Kidney (tissue), 14 donors: ENCODE measurements around the gene LILRA2. TPM values are rescaled to one million over a fixed set of nuclear protein-coding genes. Genes with fewer than 3 reads are reported as not detected.
"Not testable (repeated sequence)": the region's sequence is repeated elsewhere in the genome, so short reads cannot be mapped to it uniquely, and the experiment has no call there.

Source experiments
- DNase-seq, 5 donors: peaks; one replicate each; pipeline ENCODE4 v3.0.0-alpha.2; 2013 to 2020
- FAIRE-seq: peaks from 2 replicates; lab custom pipeline; 2012; peaks lifted over from hg19 to GRCh38; lab: Jason Lieb, UNC
- H3K27ac ChIP-seq, 2 donors: one replicate each; pipeline ENCODE4 v1.7.0; 2013; ENCODE audit warnings: low read depth in 2 of 2, low read length in 2 of 2, inconsistent platforms in 1 of 2
- H3K27me3 ChIP-seq: one replicate; pipeline ENCODE4 v1.7.1; 2013; ENCODE audit warnings: low read length, inconsistent platforms; ENCODE audit not compliant: control insufficient read depth, insufficient read depth
- H3K36me3 ChIP-seq, 3 donors: one replicate each; pipeline versions ENCODE4 v1.7.0 to v1.7.1; 2013; ENCODE audit warnings: low read length in 3 of 3, control low read depth in 1 of 3, inconsistent platforms in 1 of 3; ENCODE audit not compliant: insufficient read depth in 3 of 3, control insufficient read depth in 2 of 3
- H3K4me1 ChIP-seq, 3 donors: one replicate each; pipeline versions ENCODE4 v1.7.0 to v1.7.1; 2013; ENCODE audit warnings: low read length in 3 of 3, inconsistent platforms in 1 of 3, low read depth in 1 of 3; ENCODE audit not compliant: control insufficient read depth in 2 of 3, insufficient read depth in 2 of 3
- H3K4me3 ChIP-seq, 3 donors: one replicate each; pipeline versions ENCODE4 v1.7.0 to v1.8.1; 2013; ENCODE audit warnings: low read length in 3 of 3, control low read depth in 1 of 3, inconsistent platforms in 1 of 3
- H3K9ac ChIP-seq, 3 donors: one replicate each; pipeline versions ENCODE4 v1.7.0 to v1.7.1; 2013; ENCODE audit warnings: low read length in 3 of 3, control low read depth in 1 of 3, inconsistent platforms in 1 of 3
- H3K9me3 ChIP-seq, 3 donors: one replicate each; pipeline versions ENCODE4 v1.7.0 to v1.7.1; 2013; ENCODE audit warnings: low read length in 3 of 3, control low read depth in 1 of 3, inconsistent platforms in 1 of 3; ENCODE audit not compliant: control insufficient read depth in 2 of 3, insufficient read depth in 1 of 3
- intact Hi-C: fragments of 100-400 bp; cut with DNase I; formaldehyde crosslinking; loops from one replicate; pipeline ENCODE4 v1.11.1; 2022
- polyA plus RNA-seq: library from polyadenylated mRNA; stranded (reverse); fragments of 350-450 nt; fragmentation: Illumina TruSeq; extraction: RNeasy Lipid Tissue Mini Kit (QIAGEN cat#74804); gene quantifications from one replicate; pipeline ENCODE4 v1.2.3, GENCODE V29; 2014; ENCODE audit warnings: low read depth, low replicate concordance; ENCODE audit not compliant: insufficient read depth
- total RNA-seq: library from RNA; stranded (reverse); fragmentation: NEBNext Ultra II Directional; extraction: Animal tissue kit (Norgen Biotek cat#: 25700); gene quantifications from one replicate; pipeline ENCODE4 v1.2.1, GENCODE V29; 2021
- TF ChIP-seq, protein P1 (sequence below): IDR thresholded peaks from 3 replicates; pipeline ENCODE4 v1.5.1; 2012; ENCODE audit warnings: mild to moderate bottlenecking, moderate library complexity, borderline replicate concordance; ENCODE audit not compliant: insufficient read depth; ENCODE audit errors: extremely low read depth
- donor health status: control.
- donor health status: control.
- donor health status: control.
- donor health status: control.
- donor health status: control.
- donor health status: DM: yes; HTN: yes; CAD: no.
- donor health status: Normal renal cell carcinoma (clear cell type).

Gene LILRA2
- total and polyA plus RNA-seq, 2 donors from 2014 or later = 2.1 to 4.2 TPM

DNA sequence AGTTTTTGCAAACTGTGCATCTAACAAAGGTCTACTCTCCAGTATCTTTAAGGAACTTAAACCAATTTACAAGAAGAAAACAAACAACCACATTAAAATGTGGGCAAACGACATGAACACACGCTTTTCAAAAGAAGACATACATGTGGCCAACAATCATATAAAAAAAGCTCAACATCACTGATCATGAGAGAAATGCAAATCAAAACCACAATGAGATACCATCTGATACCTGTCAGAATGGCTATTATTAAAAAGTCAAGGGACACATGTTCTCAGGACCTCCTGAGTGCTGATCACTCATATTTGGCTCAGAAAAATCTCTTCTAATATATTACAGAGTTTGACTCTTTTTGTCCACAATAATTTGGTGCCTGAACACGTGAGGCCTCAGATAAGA is 42.5 kb downstream of the LILRA2 start:
- no peak for DNase-seq
- no peaks in the 10 kb centered on the region for H3K4me1 ChIP-seq
- H3K27me3 ChIP-seq = no peaks in the 10 kb centered on the region
- H3K9ac ChIP-seq = no peak overlapping the region
- peaks cover 0 to 5% (median 4%) of the 10 kb centered on the region in 3 donors for H3K9me3 ChIP-seq
- no peak overlapping the region for H3K4me3 ChIP-seq
- intact Hi-C loops = no loop called here
- no peak for FAIRE-seq
- TF ChIP-seq, protein P1, sequence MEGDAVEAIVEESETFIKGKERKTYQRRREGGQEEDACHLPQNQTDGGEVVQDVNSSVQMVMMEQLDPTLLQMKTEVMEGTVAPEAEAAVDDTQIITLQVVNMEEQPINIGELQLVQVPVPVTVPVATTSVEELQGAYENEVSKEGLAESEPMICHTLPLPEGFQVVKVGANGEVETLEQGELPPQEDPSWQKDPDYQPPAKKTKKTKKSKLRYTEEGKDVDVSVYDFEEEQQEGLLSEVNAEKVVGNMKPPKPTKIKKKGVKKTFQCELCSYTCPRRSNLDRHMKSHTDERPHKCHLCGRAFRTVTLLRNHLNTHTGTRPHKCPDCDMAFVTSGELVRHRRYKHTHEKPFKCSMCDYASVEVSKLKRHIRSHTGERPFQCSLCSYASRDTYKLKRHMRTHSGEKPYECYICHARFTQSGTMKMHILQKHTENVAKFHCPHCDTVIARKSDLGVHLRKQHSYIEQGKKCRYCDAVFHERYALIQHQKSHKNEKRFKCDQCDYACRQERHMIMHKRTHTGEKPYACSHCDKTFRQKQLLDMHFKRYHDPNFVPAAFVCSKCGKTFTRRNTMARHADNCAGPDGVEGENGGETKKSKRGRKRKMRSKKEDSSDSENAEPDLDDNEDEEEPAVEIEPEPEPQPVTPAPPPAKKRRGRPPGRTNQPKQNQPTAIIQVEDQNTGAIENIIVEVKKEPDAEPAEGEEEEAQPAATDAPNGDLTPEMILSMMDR = no peak
- no peaks in the 10 kb centered on the region for H3K36me3 ChIP-seq
- H3K27ac ChIP-seq = no peak overlapping the region

DNA sequence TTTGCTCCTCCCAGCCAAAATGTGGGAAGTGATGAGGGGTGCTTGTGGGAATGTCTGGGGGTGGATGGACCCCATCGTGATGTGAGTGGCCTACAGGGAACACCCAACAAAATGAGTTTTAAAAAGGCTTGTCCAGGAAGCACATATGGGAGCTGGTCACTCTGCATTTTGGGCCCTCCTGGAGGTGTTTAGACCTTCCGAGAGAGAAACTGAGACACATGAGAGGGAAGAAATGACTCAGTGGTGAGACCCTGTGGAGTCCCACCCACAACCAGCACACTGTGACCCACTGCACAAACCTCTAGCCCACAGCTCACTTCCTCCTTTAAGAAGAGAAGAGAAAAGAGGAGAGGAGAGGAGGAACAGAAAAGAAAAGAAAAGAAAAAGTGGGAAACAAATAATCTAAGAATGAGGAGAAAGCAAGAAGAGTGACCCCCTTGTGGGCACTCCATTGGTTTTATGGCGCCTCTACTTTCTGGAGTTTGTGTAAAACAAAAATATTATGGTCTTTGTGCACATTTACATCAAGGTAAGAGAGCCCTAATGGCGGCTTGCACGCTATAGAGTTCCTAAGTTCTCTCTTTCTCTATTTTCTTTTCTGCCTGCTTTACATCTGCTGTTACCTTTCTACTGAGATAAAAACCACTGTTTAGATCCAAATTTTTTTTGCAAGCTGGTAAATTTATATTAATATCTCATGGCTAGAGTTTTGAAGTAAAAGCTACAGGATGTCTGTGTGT is 43.4 kb downstream of the LILRA2 start:
- Histone ChIP-seq H3K27ac (no peak overlapping the region), H3K4me1 (no peaks in the 10 kb centered on the region), H3K9ac (no peak overlapping the region), H3K36me3 (no peaks in the 10 kb centered on the region), H3K27me3 (no peaks in the 10 kb centered on the region), H3K4me3 (no peak overlapping the region), H3K9me3 (peaks cover 0 to 3% (median 2%) of the 10 kb centered on the region in 3 donors)
- FAIRE-seq (no peak), DNase-seq (no peak)
- intact Hi-C loops = no loop called here
- TF ChIP-seq, protein P1 = no peak

DNA sequence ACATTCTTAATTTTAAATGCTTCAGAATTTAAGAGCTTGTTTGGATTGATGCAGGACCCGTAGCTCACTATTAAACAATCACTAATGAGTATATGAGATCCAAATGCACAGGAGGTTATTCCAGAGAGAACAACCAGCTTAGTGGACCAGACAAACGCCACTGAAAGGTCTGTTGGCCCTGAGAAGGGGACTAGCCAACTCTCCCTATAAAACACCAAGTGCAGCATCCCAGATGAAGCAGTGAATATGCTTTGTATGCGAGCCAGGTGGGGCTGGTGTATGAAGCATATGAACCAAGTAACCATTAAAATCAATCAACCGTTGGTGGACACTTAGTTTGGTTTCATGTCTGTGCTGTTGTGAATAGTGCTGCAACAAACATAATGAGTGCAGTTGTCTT is 46.9 kb downstream of the LILRA2 start:
- H3K27me3 ChIP-seq = no peaks in the 10 kb centered on the region
- TF ChIP-seq, protein P1 = no peak
- FAIRE-seq = no peak
- H3K27ac ChIP-seq = no peak overlapping the region
- DNase-seq = no peak
- no peaks in the 10 kb centered on the region for H3K36me3 ChIP-seq
- H3K4me3 ChIP-seq = no peak overlapping the region
- intact Hi-C loops = no loop called here
- H3K9me3 ChIP-seq = no peaks in the 10 kb centered on the region
- no peak overlapping the region for H3K9ac ChIP-seq
- no peaks in the 10 kb centered on the region for H3K4me1 ChIP-seq

DNA sequence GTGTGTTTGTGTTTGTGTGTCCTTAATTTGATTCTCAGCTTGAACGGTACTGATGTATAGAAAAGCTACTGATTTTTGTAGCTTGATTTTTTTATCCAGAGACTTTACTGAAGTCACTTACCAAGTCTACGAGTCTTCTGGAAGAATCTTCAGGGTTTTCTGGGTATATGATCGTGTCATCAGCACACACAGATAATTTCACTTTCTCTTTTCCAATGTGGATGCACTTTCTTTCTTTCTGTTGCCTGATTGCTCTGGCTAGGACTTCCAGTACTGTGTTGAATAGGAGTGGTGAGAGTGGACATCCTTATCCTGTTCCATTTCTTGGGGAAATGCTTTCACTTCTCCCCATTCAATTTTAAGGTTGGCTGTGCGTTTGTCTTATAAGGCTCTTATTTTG is 48.8 kb downstream of the LILRA2 start:
- TF ChIP-seq, protein P1 = no peak
- FAIRE-seq (no peak), DNase-seq (no peak)
- H3K36me3 ChIP-seq = no peaks in the 10 kb centered on the region
- no peak overlapping the region for H3K9ac ChIP-seq
- intact Hi-C loops = no loop called here
- H3K27ac ChIP-seq = no peak overlapping the region
- no peaks in the 10 kb centered on the region for H3K4me1 ChIP-seq
- H3K27me3 ChIP-seq = no peaks in the 10 kb centered on the region
- no peaks in the 10 kb centered on the region for H3K9me3 ChIP-seq
- no peak overlapping the region for H3K4me3 ChIP-seq

DNA sequence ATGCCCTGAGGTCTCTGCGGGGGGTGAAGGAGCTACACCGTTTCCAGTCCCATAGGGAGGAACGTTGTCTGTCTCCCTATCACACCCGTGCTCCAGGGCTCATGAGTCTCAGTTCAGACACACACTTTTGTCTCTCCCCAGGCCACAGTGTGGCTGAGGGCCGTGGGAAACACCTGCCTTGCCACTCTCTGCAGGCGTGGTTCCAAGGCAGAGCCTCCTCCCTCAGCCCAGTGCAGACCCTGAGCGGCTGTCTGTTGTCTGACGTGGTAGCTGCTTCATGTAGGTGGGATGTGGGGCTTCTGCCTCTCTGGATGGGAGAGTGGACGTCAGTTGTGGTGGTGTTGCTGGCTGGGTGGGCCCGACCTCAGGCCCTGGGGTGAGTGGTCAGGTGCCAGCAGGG is 50.6 kb downstream of the LILRA2 start:
- H3K9ac ChIP-seq, H3K27ac ChIP-seq, H3K4me3 ChIP-seq, intact Hi-C loops, H3K4me1 ChIP-seq, DNase-seq, H3K27me3 ChIP-seq, H3K36me3 ChIP-seq, H3K9me3 ChIP-seq, FAIRE-seq: not testable (repeated sequence)
